NCI-H2107 treated with DMSO at 0.1 percent for 48 hours (cell line): Measurements from ENCODE around the gene KIF21A.
"Not testable (repeated sequence)": the region's sequence is repeated elsewhere in the genome, so short reads cannot be mapped to it uniquely, and the experiment has no call there.

Experiments used
- DNase-seq: peaks from one replicate; lab custom pipeline; 2025; ENCODE audit not compliant: unreplicated experiment; lab: John Stamatoyannopoulos, UW

KIF21A gene

DNA sequence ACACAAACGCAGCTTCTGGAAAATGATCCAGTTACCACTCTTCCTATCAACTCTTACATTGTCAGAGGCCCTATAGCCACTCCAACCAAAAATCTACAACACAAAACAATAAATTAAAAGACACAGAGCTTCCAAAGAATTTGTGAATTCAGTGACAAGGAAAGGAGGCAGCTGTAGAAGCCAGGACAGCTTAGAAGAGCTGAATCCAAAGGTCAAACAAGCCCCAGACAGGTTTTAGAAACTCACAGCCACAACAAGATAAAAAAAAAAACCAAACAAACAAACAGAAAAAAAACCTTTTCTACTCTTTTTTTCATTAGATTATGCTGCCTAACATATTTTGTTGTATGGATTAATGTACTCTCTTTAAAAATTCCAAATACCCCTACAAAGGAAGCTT lies 94.4 kb downstream of the KIF21A start:
- DNase-seq: no peak

DNA sequence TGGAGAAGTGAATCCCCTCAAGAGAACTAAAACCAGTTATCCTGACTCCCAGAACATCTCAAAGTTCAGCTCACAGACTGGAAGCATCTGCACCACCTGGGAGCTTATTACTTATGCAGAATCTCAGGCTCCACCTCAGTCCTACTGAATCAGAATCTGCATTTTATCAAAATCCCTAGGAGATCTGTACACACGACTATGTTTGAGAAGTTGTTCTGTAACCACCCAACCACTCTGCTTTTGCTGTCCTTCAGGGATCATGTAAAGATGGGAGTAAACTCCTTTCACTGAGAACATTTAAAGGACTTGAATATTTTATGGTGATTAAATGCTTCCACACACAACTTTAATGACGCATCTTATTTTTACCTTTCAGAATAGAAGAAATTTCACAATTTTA lies 98.0 kb downstream of the KIF21A start:
- DNase-seq: no peak

DNA sequence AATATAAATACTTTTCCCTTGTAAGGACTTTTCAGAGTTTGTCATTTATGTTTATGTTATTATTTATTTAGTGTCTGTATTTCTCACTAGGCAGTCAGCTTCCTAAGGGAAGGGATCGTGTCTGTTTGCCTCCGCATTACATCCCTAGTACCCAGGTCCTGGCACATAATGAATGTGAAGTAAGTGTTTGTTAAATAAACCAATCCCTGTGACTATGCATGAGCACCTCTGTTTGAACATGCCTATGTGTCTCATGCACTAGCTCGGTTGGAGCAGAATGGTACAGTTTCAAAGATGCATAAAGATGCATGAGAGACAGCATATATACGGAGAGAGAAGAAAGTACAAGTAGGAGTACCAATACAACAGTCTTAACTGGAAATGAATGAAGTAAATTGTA lies 99.3 kb downstream of the KIF21A start:
- DNase-seq: no peak

DNA sequence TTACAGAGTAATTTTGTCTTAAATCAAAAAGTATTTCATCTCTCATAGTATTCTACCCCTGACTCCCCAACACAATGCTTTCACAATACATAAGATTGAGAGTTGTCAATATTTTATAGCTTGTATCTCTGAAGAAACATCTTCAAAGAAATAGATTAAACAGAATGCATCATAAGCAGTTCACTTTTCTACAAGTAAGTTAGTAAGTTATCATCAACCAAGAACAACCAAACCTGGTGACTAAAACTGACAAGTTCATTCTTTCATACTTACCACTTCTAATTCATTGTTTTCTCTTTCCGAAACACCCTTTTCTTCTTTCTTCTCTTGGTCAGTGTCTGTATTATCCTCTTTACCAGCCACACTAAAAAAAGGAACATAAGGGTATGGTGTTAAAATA lies 101.2 kb downstream of the KIF21A start:
- no peak for DNase-seq

DNA sequence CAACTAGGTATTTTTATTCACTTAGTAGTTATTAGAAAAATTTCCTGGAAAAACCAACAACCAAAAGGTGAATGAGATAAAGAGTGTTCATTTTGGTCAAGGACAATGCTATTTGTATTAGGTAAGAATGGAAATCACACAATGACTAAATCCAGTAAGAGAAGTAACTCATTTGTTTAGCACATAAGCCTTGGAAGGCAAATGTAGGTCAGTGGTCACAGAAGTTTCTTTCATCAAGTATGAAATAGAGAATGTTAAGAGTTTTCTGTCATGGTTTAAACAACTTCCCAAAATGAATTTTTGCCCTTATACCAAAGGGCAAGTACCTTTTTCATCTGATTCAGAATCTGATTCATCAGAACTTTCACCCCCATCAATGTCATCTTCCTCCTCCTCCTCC lies 101.7 kb downstream of the KIF21A start:
- DNase-seq: no peak

DNA sequence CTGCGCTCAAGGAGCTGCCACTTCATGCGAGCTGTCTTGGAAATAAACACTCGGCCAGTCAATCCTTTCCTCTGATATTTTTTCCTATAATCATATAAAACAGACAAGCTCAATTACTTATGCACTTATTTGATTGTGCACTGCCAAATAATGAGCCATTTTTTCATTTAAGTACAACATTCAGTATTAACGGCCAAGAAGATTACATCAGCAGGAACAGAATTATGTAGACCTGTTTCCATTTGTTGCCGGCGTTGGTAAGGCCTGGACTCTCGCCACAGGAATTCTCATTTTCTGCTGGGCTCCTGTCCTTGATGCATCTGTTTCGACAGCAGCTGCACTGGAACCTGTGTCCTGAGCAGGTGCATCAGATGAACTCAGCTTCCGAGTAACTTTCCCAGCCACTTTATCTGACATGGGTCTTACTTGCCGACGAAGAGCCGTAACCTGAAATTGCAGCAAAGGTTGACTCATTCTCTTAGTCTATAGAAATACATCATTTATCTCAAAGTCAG lies 110.2 kb downstream of the KIF21A start:
- DNase-seq: no peak

DNA sequence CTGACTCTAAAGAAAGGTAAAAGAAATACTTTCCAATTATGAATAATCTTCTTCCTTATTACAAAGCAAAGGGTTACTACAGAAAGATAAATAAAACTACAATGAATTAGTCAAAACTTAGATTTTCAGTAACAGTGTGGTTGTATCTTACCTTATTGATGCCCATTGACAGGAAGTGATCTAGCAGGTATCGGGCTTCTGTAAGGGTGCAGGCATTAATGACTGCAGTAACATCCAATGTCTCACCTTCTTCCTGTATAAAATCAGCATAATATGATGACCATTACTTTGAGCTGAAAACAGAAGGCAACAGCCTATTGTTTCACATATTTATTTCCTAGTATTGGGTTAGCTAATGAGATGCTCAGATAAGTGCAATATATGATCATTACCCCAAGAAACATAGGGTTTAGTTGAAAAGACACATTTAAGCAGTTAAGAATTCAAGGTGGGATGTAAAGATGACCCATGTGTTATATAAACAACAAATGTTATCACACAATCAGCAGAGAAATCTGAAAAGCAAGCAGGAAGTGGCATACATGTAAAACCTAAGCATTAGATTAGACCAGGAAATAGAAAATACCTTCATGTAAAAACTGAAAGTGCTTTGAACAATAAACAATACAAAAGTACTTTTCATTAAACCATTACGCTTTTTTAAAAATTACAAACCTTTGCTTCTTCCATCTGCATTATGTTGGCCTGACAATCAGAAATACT lies 111.2 kb downstream of the KIF21A start:
- no peak for DNase-seq

DNA sequence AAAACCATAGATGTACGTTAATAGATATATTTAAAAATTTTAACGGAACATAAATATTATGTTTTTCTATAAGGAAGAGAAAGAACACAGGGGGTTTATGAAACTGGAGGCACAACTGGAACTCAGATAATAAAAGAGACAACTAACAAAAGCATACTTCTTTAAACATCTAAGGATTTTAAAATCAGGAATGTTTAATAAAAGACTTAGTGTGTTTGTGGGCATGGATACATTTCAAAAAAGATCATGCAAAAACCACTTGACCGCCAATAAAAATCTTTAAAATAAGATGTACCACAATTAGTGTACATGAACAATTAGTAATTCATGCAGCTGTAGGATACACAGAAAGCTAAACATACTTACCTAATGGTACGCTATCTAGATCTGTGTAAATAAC lies 113.0 kb downstream of the KIF21A start:
- DNase-seq: no peak

DNA sequence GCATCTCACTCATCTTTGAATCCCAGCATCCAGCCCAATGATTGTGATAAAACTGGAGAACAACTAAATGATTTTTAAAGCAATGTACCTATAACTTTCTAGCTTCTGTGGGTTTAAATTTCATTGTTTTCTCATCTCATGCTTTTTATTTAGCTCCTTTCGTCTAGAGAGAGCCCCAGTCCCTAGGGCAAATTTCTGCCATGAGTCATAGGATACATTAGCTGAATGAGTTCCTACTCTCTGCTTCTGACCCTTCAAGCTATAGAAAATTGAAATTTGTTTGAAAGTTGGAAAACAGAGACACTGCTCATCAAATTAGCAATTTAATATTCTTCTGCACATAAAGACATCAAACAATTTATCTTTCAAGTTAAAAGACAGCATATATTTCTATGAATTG lies 113.9 kb downstream of the KIF21A start:
- DNase-seq: no peak

DNA sequence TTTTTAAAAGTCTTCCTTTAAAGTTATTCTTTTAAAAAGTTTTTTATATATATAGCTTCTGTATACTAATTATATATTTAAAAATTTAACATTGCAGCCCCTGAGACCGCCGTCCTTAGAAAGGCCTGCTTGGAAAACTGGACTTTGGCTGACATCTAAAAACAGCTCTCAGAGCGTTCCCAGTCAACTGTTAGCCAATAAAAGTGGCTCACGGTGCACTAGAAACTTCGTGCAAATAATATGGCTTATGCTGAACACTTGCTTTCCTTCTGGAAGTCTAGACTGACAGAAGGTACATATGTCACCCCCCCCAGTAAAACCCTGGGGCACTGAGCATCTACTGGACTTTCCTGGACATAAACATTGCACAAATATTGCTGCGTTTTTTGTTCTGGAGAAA lies 115.0 kb downstream of the KIF21A start:
- DNase-seq: no peak

DNA sequence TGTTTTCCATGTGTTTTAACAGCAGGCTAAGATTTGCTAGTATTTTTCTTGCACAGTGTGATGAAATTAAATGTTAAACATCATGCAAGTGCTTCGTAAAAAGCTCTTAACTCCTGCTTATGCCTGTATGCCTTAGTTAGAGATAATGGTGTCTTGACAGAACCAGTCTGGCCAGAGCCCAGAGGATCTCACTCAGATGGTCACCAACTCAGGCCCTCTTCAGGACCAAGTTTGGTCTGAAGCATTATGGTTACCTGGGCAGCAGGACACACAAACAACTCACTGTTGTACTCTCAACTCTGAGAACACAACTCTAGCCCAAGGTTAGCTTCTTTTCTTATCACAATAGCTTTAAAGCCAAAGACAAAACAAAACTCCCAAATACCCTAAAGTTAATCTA lies 115.4 kb downstream of the KIF21A start:
- no peak for DNase-seq

DNA sequence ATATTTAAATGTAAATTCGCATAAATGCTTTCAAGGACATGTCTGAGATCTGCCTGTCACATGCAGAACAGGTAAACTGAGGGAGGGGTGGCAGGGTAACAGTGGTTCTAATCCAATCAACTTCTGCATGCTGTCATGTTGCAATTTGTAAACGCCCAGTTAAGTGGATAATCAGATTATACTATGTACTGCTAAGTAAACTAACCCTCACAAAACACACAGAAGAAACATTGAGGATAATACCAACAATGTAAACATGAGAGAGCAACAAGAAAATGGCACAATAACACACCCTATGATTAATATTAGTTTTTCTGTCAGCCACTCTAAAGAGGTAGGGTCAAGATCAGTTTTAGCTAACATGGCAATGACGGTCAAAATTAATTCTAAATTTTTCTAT lies 123.7 kb downstream of the KIF21A start:
- DNase-seq: no peak

DNA sequence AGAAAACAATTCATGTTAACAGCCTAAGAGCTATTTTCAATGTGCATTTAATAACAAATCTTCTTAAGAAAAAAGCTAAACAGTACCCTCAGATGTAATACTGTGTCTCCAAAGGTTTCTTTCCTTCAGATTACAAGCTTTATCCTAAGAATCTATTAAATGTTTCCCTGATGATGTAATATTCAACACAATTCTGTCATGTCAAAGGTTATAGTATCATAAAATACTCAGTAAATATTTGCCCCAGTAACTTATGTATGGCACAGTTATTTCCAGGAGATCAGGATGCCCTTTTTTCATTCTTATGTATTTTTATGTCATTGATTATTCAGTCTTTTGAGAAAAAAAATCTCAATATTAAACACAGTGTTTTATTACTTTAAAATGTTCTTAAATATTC lies 128.4 kb downstream of the KIF21A start:
- no peak for DNase-seq

DNA sequence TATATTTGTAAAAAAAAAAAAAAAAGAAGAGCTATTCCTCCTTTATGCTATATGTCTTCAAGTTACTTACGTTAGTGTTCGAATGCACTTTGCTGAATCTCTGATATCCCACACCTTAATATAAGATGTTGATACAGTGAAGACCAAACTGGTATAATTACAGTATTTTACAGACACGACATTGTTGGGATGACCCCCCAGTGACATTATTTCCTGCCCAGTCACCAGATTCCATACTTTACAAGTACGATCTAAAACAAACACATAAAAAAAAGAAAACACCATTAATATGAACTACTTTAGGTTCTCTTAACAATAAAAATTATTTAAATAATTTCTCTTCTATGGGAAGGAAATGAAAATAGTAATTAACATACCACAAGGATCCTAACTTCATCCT lies 133.4 kb downstream of the KIF21A start:
- no peak for DNase-seq

DNA sequence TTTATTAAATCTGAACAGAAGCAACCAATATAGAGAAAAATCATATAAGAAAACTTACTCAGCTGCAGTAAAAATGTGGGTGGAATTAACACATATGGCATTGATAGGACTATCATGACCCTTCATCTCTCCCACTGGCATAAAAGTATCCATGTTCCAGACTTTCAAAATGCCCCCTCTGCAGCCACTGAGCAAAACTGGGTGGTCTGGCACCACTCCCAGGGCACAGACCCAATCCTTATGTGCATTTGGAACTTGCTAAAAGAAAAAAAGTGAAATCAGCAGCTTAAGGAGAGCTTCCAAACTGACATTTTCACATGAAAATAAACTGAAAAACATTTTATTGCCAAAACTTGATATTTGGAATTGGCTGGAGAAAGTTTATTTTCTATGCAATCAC lies 141.5 kb downstream of the KIF21A start:
- no peak for DNase-seq

DNA sequence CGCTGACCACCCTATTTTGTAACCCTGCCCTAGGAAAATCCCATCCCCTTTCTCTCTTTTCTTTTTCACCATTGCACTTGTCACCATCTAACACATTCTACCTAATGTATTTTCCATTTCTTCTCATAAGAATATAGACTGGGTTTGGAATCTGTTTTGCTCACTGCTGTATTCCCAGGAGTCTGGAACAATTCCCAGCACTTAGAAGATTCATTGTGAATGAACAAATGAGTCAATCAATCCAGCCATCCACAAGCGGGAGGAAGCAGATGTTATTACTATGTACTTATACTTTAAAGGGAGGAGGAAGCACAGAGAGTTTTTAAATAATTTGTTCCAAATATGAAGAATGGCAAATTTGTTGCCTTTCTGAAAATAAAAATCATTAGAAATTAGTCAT lies 142.1 kb downstream of the KIF21A start:
- no peak for DNase-seq

DNA sequence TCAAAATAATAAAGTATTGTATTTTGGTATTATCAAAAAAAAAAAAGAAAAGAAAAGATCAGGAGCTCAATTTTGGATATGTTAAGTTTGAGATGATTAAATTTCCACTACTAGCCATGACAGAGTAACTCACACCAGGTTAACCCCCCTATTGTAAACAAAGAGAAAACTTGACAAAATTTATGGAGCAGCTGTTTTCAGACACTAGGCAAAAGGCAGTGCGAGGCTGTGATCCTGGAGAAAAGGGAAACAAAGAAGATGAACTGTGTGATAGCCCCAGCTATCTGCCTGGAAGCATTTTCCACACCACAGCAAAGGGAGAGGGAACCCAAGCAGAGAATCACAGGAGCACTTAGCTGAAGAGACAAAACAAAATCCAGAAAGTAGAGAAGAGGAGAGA lies 145.0 kb downstream of the KIF21A start:
- no peak for DNase-seq

DNA sequence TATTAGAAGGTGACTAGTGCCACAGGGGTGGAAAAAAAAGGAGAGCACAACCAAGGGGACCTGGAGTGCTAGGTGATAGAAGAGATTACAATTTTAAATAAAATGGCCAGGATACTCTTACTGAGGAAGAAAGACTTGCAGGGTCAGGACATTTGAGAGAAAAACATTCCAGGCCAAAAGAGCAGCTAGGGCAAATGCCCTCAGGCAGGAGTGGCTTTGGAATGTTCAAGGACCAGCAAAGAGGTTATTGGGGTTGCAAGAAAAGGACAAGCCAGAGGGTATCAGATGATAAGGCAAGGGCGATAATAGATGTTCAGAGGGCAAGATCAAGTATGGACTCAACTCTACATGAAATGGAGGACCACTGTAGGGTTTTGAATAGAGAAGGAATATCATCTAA lies 146.4 kb downstream of the KIF21A start:
- no peak for DNase-seq

DNA sequence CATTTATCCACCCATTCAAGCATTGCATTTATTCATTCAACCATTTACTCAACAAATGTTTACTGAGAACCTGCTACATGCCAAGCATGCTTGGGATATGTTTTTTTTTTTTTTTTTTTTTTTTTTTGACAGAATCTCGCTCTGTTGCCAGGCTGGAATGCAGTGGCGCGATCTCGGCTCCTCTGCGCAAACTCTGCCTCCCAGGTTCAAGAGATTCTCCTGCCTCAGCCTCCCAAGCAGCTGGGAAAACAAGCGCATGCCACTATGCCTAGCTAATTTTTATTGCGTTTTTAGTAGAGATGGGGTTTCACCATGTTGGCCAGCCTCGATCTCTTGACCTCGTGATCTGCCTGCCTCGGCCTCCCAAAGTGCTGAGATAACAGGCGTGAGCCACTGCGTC lies 147.3 kb downstream of the KIF21A start:
- DNase-seq: not testable (repeated sequence)

DNA sequence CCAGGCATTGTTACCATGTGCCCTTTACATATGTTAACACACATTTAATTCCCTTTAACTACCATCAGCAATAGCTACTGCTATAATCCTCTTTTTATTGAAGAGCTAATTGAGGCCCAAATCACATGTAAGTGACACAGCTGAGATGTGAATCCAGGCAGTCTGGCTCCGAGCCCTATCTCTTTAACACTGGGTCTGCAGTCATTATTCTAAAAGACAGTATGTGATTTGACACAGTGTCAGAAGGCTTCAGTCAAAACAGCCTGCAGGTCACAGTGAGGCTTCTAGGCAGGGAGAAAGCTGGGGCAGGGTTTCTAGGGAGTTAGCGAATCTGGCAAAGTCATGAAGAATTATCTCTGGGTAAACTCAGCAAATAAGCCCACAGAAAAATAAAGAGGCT lies 148.2 kb downstream of the KIF21A start:
- no peak for DNase-seq

DNA sequence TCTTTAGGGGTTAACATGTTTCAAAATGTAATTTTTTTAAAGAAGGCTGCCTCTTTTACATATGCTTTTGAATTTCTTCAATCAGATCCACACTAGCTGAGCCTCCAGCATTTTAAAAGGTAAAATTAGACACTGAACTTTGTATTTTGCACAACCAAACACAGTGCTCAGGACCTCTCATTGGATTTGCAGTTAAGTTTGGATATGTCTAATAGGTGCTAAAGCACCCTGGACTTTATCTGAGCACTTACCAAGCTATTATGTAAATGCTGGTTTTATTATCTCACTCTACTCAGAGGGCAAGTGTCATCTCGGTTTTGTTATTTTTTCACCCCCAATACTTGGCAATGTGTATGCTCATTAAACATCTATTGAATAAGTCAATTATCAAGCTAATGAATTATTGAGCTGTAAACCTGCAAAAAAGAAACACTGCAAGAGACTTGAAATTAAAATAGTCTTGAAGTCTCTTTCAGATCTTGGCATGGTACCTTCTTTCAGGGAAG lies 150.7 kb downstream of the KIF21A start:
- no peak for DNase-seq

DNA sequence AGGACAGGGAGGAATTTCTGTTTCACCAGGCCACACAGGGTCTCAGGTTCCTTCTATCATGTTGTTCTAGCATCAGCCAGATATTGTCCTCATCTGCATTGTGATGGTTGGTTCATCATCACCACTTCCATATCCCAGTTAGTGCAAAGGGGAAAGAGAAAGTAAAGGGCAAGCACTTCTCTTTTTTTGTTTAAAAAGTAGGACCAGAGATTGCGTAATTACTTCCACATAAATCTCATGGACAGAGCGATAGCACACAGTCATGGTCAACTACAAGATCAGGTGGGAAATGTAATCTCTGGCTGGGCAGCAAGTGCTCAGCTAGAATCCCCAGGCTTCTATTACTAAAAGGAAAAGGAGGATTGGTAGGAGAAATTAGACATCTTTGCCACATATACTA lies 155.1 kb downstream of the KIF21A start:
- no peak for DNase-seq

DNA sequence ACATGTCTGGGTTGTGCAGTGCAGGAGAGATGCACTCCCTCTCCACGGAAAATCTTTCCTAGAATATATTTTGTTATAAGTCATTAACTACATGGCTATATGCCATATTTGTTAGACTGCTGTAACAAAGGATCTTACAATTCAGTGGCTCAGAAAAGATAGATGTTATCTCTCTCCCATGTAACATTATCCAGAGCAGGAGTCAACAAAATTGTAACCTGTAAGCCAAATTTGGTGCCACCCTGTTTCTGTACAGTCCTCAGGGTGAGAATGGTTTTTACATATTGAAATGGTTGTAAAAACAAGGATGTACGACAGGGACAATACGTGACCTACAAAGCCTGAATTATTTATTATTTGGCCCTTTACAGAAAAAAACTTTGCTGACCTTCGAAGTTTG lies 155.5 kb downstream of the KIF21A start:
- no peak for DNase-seq
